Thoracic aorta (tissue), 2 donors: ENCODE results near the gene TET1. TPM values are rescaled to one million over a fixed set of nuclear protein-coding genes. Genes with fewer than 3 reads are reported as not detected.
"Not testable (repeated sequence)": the region's sequence is repeated elsewhere in the genome, so short reads cannot be mapped to it uniquely, and the experiment has no call there.

Experiments used
- ATAC-seq: fragments of 150-250 bp; one replicate; pipeline ENCODE4 v1.8.0; 2017; ENCODE audit warnings: low read depth; ENCODE audit not compliant: insufficient number of reproducible peaks, low FRiP score
- DNase-seq: peaks from one replicate; pipeline ENCODE4 v3.0.0-alpha.2; 2020; ENCODE audit warnings: low spot score
- H3K27ac ChIP-seq, 2 donors: fragments of 200-600 bp; sonication (generic); 1 replicate in 1 of 2; 2 replicates in 1 of 2; pipeline ENCODE4 v1.5.1; 2016; ENCODE audit warnings: mild to moderate bottlenecking in 2 of 2, moderate library complexity in 2 of 2
- H3K27me3 ChIP-seq: fragments of 200-600 bp; sonication (generic); replicated peaks from 2 replicates; pipeline ENCODE4 v1.6.0; 2016; ENCODE audit warnings: mild to moderate bottlenecking; ENCODE audit not compliant: insufficient read depth
- H3K36me3 ChIP-seq: fragments of 200-600 bp; sonication (generic); one replicate; pipeline ENCODE4 v1.5.1; 2016
- H3K4me1 ChIP-seq, 2 donors: fragments of 200-600 bp; sonication (generic); 1 replicate in 1 of 2; 2 replicates in 1 of 2; pipeline versions ENCODE4 v1.5.1 to v1.6.0; 2016; ENCODE audit warnings: low read depth in 2 of 2, mild to moderate bottlenecking in 1 of 2; ENCODE audit not compliant: control insufficient read depth in 1 of 2
- H3K4me3 ChIP-seq: fragments of 200-600 bp; sonication (generic); 2 replicates; pipeline ENCODE4 v1.5.1; 2016; ENCODE audit warnings: mild to moderate bottlenecking
- H3K9me3 ChIP-seq: fragments of 200-600 bp; sonication (generic); 2 replicates; pipeline ENCODE4 v1.5.1; 2016
- CTCF ChIP-seq: fragments of 200-600 bp; sonication (generic); IDR thresholded peaks from one replicate; pipeline ENCODE4 v1.5.1; 2019; ENCODE audit warnings: antibody characterized with exemption
- total RNA-seq, 2 donors: library from RNA; depleted of rRNA; stranded (reverse); fragments of >200 nt; gene quantifications; one replicate each; pipeline versions ENCODE4 v1.1.0 to v1.2.3, GENCODE V29; 2016

TET1 gene
- total RNA-seq, 2 donors from 2014 or later: 2.4 to 4.0 TPM

GRCh38 chr10:68611227-68611626 is 51.1 kb downstream of the TET1 start:
- TF ChIP-seq CTCF: no peak
- ATAC-seq (no peak), DNase-seq (no peak)
- Histone ChIP-seq H3K27ac (no peak overlapping the region), H3K4me3 (no peak overlapping the region), H3K27me3 (no peaks in the 10 kb centered on the region), H3K4me1 (no peaks in the 10 kb centered on the region), H3K9me3 (no peaks in the 10 kb centered on the region), H3K36me3 (no peaks in the 10 kb centered on the region)

GRCh38 chr10:68613974-68614373 is 53.8 kb downstream of the TET1 start:
- not testable (repeated sequence) for ATAC-seq

GRCh38 chr10:68617691-68618090 is 57.6 kb downstream of the TET1 start:
- H3K27ac ChIP-seq, DNase-seq, H3K27me3 ChIP-seq, H3K36me3 ChIP-seq, H3K9me3 ChIP-seq, H3K4me3 ChIP-seq, H3K4me1 ChIP-seq, ATAC-seq: not testable (repeated sequence)

More at GRCh38 chr10:68613974-68614373, 53.8 kb downstream of the TET1 start:
- not testable (repeated sequence) for H3K36me3 ChIP-seq, H3K4me3 ChIP-seq, H3K4me1 ChIP-seq, DNase-seq, H3K9me3 ChIP-seq, H3K27me3 ChIP-seq, H3K27ac ChIP-seq

GRCh38 chr10:68618234-68618633 is 58.1 kb downstream of the TET1 start:
- Histone ChIP-seq H3K4me1 (no peaks in the 10 kb centered on the region), H3K4me3 (no peak overlapping the region), H3K36me3 (no peaks in the 10 kb centered on the region), H3K27ac (no peak overlapping the region), H3K27me3 (no peaks in the 10 kb centered on the region), H3K9me3 (no peaks in the 10 kb centered on the region)
- ATAC-seq (no peak), DNase-seq (no peak)
- no peak for TF ChIP-seq CTCF

- Histone ChIP-seq H3K4me1 (no peaks in the 10 kb centered on the region), H3K36me3 (no peaks in the 10 kb centered on the region), H3K27ac (no peak overlapping the region), H3K4me3 (no peak overlapping the region), H3K9me3 (no peaks in the 10 kb centered on the region), H3K27me3 (no peaks in the 10 kb centered on the region)
- ATAC-seq (no peak), DNase-seq (no peak)
- no peak for TF ChIP-seq CTCF
These were observed 59.5 kb downstream of the TET1 start for GRCh38 chr10:68619595-68619994.

GRCh38 chr10:68625316-68625921 is 65.3 kb downstream of the TET1 start:
- Histone ChIP-seq H3K4me1 (peaks cover 8 to 19% of the 10 kb centered on the region in 2 donors), H3K27me3 (no peaks in the 10 kb centered on the region), H3K4me3 (no peak overlapping the region), H3K36me3 (no peaks in the 10 kb centered on the region), H3K27ac (no peak overlapping the region), H3K9me3 (no peaks in the 10 kb centered on the region)
- TF ChIP-seq CTCF: no peak
- ATAC-seq (no peak), DNase-seq (no peak)
